Lower lobe of right lung (tissue), 2 donors: Measurements from ENCODE around the gene PANK2. TPM values are rescaled to one million over a fixed set of nuclear protein-coding genes. Genes with fewer than 3 reads are reported as not detected.

Experiments
- ATAC-seq, 2 donors: fragments of 200-7000 bp; cut with Tn5 transposase; one replicate each; pipeline ENCODE4 v1.9.1; 2020 to 2022; ENCODE audit warnings: mild to moderate bottlenecking in 2 of 2, moderate library complexity in 2 of 2
- DNase-seq: peaks from one replicate; pipeline ENCODE4 v3.0.0-alpha.2; 2020
- H3K27ac ChIP-seq: fragments of 200-600 bp; one replicate; pipeline ENCODE4 v1.8.0; 2022
- H3K27me3 ChIP-seq: fragments of 200-600 bp; one replicate; pipeline ENCODE4 v1.8.0; 2022; ENCODE audit warnings: low read depth
- H3K36me3 ChIP-seq: fragments of 200-600 bp; one replicate; pipeline ENCODE4 v1.8.0; 2022; ENCODE audit warnings: mild to moderate bottlenecking
- H3K4me1 ChIP-seq: fragments of 200-600 bp; one replicate; pipeline ENCODE4 v1.8.0; 2022
- H3K4me3 ChIP-seq: fragments of 200-600 bp; one replicate; pipeline ENCODE4 v1.8.0; 2022; ENCODE audit warnings: mild to moderate bottlenecking
- H3K9me3 ChIP-seq: fragments of 200-600 bp; one replicate; pipeline ENCODE4 v1.8.0; 2022
- intact Hi-C: fragments of 100-400 bp; cut with DNase I; formaldehyde crosslinking; loops from one replicate; pipeline ENCODE4 v1.11.0; 2022
- total RNA-seq: library from RNA; stranded (reverse); fragmentation: NEBNext Ultra II Directional; extraction: Animal tissue kit (Norgen Biotek cat#: 25700); gene quantifications from one replicate; pipeline ENCODE4 v1.2.1, GENCODE V29; 2021
- TF ChIP-seq, protein P1 (sequence below): fragments of 200-600 bp; IDR thresholded peaks from one replicate; pipeline ENCODE4 v1.8.0; 2022; ENCODE audit warnings: antibody characterized with exemption, mild to moderate bottlenecking
- donor health status: DM: no; HTN: yes; CAD: no; lungs with severe emphysema.

Gene PANK2
- total RNA-seq, 1 donor from 2014 or later = 39.1 TPM

- no peaks in the 10 kb centered on the region for H3K9me3 ChIP-seq
- intact Hi-C loops = no loop called here
- TF ChIP-seq, protein P1, sequence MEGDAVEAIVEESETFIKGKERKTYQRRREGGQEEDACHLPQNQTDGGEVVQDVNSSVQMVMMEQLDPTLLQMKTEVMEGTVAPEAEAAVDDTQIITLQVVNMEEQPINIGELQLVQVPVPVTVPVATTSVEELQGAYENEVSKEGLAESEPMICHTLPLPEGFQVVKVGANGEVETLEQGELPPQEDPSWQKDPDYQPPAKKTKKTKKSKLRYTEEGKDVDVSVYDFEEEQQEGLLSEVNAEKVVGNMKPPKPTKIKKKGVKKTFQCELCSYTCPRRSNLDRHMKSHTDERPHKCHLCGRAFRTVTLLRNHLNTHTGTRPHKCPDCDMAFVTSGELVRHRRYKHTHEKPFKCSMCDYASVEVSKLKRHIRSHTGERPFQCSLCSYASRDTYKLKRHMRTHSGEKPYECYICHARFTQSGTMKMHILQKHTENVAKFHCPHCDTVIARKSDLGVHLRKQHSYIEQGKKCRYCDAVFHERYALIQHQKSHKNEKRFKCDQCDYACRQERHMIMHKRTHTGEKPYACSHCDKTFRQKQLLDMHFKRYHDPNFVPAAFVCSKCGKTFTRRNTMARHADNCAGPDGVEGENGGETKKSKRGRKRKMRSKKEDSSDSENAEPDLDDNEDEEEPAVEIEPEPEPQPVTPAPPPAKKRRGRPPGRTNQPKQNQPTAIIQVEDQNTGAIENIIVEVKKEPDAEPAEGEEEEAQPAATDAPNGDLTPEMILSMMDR = no peak
- H3K4me1 ChIP-seq = no peaks in the 10 kb centered on the region
- no peak for ATAC-seq
- peaks cover 96% of the 10 kb centered on the region for H3K36me3 ChIP-seq
- H3K27ac ChIP-seq = no peak overlapping the region
- no peak for DNase-seq
- H3K27me3 ChIP-seq = no peaks in the 10 kb centered on the region
- H3K4me3 ChIP-seq = no peak overlapping the region
These were observed 23.9 kb upstream of the PANK2 start for GRCh38 chr20:3865152-3865886.

GRCh38 chr20:3865887-3866407 lies 23.2 kb upstream of the PANK2 start:
- ATAC-seq (no peak), DNase-seq (no peak)
- Histone ChIP-seq H3K27ac (no peak overlapping the region), H3K4me1 (no peaks in the 10 kb centered on the region), H3K36me3 (peaks cover 93% of the 10 kb centered on the region), H3K4me3 (no peak overlapping the region), H3K27me3 (no peaks in the 10 kb centered on the region), H3K9me3 (no peaks in the 10 kb centered on the region)
- intact Hi-C loops = no loop called here
- TF ChIP-seq, protein P1 = no peak

DNA sequence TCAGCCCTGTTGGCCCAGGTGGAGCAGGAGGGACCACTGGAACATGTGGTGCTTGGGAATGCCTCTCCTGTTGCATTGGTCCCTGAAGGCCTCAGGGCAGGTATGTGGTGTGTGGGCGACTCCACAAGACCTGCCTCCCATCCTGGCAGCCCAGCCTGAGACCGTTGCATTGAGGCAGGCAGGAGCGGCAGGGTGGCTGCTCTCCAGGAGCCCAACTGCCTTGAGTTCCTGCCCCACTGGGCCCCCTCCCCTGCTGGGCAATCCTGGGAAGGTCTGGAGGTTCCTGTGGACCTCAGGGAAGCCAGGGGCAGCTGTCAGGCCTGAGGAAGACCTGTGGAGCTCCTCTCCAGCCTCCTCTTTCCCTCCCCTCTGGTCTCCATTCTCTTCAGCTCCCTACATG lies 22.7 kb upstream of the PANK2 start:
- Histone ChIP-seq H3K27ac (no peak overlapping the region), H3K36me3 (peaks cover 93% of the 10 kb centered on the region), H3K4me1 (no peaks in the 10 kb centered on the region), H3K27me3 (no peaks in the 10 kb centered on the region), H3K4me3 (no peak overlapping the region), H3K9me3 (no peaks in the 10 kb centered on the region)
- TF ChIP-seq, protein P1 = no peak
- intact Hi-C loops = no loop called here
- DNase-seq (no peak), ATAC-seq (no peak)

- TF ChIP-seq, protein P1 = no peak
- H3K36me3 ChIP-seq = peaks cover 91% of the 10 kb centered on the region
These were observed 21.4 kb upstream of the PANK2 start for GRCh38 chr20:3867802-3868201.

GRCh38 chr20:3869839-3870634 lies 19.1 kb upstream of the PANK2 start:
- H3K4me3 ChIP-seq = no peak overlapping the region
- no peak for ATAC-seq
- no peak overlapping the region for H3K27ac ChIP-seq
- intact Hi-C loops = no loop called here
- TF ChIP-seq, protein P1 = no peak
- H3K27me3 ChIP-seq = no peaks in the 10 kb centered on the region
- no peaks in the 10 kb centered on the region for H3K4me1 ChIP-seq
- peaks cover 90% of the 10 kb centered on the region for H3K36me3 ChIP-seq
- H3K9me3 ChIP-seq = no peaks in the 10 kb centered on the region
- DNase-seq = no peak

More at GRCh38 chr20:3867802-3868201, 21.4 kb upstream of the PANK2 start:
- H3K27me3 ChIP-seq = no peaks in the 10 kb centered on the region
- no peaks in the 10 kb centered on the region for H3K9me3 ChIP-seq
- intact Hi-C loops = no loop called here
- no peaks in the 10 kb centered on the region for H3K4me1 ChIP-seq
- DNase-seq (no peak), ATAC-seq (no peak)
- no peak overlapping the region for H3K27ac ChIP-seq
- no peak overlapping the region for H3K4me3 ChIP-seq
